Right lobe of liver (tissue), 6 donors: ENCODE data around the gene NPC1. TPM values are rescaled to one million over a fixed set of nuclear protein-coding genes. Genes with fewer than 3 reads are reported as not detected.

Experiments used
- ATAC-seq, 4 donors: fragments of 200-7000 bp; cut with Tn5 transposase; one replicate each; pipeline ENCODE4 v1.9.1; 2020; ENCODE audit warnings: mild to moderate bottlenecking in 4 of 4, moderate library complexity in 4 of 4
- DNase-seq, 3 donors: peaks; one replicate each; pipeline ENCODE4 v3.0.0-alpha.2; 2020
- H3K27ac ChIP-seq, 3 donors: fragments of 200-600 bp; one replicate each; pipeline ENCODE4 v1.8.0; 2022
- H3K27me3 ChIP-seq, 2 donors: fragments of 200-600 bp; one replicate each; pipeline ENCODE4 v1.8.0; 2022
- H3K36me3 ChIP-seq, 4 donors: fragments of 200-600 bp; sonication (generic) in 1 of 4; one replicate each; pipeline versions ENCODE4 v1.5.1 to v1.8.0; 2017 to 2022; ENCODE audit warnings: control low read depth in 1 of 4
- H3K4me1 ChIP-seq, 4 donors: fragments of 200-600 bp; sonication (generic) in 1 of 4; one replicate each; pipeline versions ENCODE4 v1.5.1 to v1.8.0; 2017 to 2022; ENCODE audit warnings: control low read depth in 1 of 4
- H3K4me3 ChIP-seq, 3 donors: fragments of 200-600 bp; one replicate each; pipeline ENCODE4 v1.8.0; 2022
- H3K9me3 ChIP-seq, 4 donors: fragments of 200-600 bp; sonication (generic) in 1 of 4; one replicate each; pipeline versions ENCODE4 v1.5.1 to v1.8.0; 2017 to 2022; ENCODE audit warnings: control low read depth in 1 of 4
- POLR2A ChIP-seq: fragments of 450-650 bp; IDR thresholded peaks from one replicate; pipeline ENCODE4 v1.6.1; 2017; ENCODE audit warnings: antibody characterized with exemption, mild to moderate bottlenecking
- WGBS: methylation state at CpG from one replicate; pipeline ENCODE4 v1.1.6; 2018; ENCODE audit warnings: low coverage, low lambda C conversion rate; ENCODE audit not compliant: insufficient coverage; ENCODE audit errors: missing lambda C conversion rate; 5-methylcytosine and 5-hydroxymethylcytosine counted together
- intact Hi-C, 2 donors: fragments of 100-400 bp; cut with DNase I; formaldehyde crosslinking; loops; one replicate each; pipeline versions ENCODE4 v1.11.2 to v1.14.1; 2022
- total RNA-seq, 6 experiments: library from RNA; depleted of rRNA in 2 of 6; stranded (reverse); fragments of >200 nt in 2 of 6; fragmentation: NEBNext Ultra II Directional in 3 of 6; extraction: Animal tissue kit (Norgen Biotek cat#: 25700) in 3 of 6; gene quantifications; one replicate each; pipeline versions ENCODE4 v1.1.0 to v1.2.4, GENCODE V29; 2016 to 2023
- TF ChIP-seq, protein P1 (sequence below), 4 donors: fragments of 200-600 bp in 3 of 4; fragments of 450-650 bp in 1 of 4; IDR thresholded peaks; one replicate each; pipeline versions ENCODE4 v1.5.1 to v1.8.0; 2016 to 2022; ENCODE audit warnings: antibody characterized with exemption in 4 of 4, mild to moderate bottlenecking in 2 of 4
- donor health status: DM: no; HTN: yes; CAD: no.
- donor health status: DM: no; HTN: no; CAD: no.
- donor health status: DM: no; HTN: no; CAD: no.
- donor health status: DM: no; HTN: yes; CAD: no.
- donor health status: DM: no; HTN: yes; CAD: no.

Gene NPC1
- total RNA-seq, 6 experiments from 2014 or later: 11.9 to 31.2 (median 20.0) TPM

DNA sequence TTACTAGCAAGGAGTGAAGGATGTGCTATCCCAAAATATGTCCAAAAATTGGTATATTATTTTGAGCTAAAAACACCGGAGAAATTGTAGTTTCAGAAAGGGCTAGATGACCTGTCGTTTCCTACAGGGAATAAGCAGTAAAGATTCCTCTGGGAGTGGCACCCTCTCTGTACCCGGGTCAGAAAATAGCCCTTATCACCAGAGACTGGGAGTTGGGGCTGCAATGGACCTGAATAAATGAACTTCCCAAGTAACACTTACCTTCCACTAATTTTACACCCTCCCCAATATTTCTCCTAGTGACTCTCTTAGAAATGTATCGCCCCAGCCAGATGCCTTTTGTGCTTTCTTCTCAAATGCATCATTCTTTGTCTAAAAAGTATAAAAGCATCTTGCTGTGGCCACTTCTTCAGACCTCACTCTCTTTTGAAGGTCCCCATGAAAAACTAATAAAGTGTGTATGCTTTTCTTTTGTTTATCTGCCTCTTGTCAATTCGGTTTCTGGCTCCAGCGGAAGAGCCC, 83.7 kb downstream of the NPC1 start:
- Histone ChIP-seq H3K27ac (peak overlapping the region; percentile 72 to 94 (median 88)), H3K4me3 (peak overlapping the region; percentile 89 to 93 (median 91)), H3K27me3 (no peaks in the 10 kb centered on the region), H3K36me3 (peaks cover 0 to 14% (median 0%) of the 10 kb centered on the region in 4 donors), H3K9me3 (no peaks in the 10 kb centered on the region), H3K4me1 (peaks cover 0 to 23% (median 9%) of the 10 kb centered on the region in 4 donors)
- 17% methylated on average over 6 of the region's 6 CpGs for WGBS
- intact Hi-C loops: no loop called here
- TF ChIP-seq, protein P1, sequence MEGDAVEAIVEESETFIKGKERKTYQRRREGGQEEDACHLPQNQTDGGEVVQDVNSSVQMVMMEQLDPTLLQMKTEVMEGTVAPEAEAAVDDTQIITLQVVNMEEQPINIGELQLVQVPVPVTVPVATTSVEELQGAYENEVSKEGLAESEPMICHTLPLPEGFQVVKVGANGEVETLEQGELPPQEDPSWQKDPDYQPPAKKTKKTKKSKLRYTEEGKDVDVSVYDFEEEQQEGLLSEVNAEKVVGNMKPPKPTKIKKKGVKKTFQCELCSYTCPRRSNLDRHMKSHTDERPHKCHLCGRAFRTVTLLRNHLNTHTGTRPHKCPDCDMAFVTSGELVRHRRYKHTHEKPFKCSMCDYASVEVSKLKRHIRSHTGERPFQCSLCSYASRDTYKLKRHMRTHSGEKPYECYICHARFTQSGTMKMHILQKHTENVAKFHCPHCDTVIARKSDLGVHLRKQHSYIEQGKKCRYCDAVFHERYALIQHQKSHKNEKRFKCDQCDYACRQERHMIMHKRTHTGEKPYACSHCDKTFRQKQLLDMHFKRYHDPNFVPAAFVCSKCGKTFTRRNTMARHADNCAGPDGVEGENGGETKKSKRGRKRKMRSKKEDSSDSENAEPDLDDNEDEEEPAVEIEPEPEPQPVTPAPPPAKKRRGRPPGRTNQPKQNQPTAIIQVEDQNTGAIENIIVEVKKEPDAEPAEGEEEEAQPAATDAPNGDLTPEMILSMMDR (IDR thresholded peaks at IDR 0.05): no peak
- no peak for TF ChIP-seq POLR2A
- no peak for ATAC-seq
- DNase-seq: no peak

DNA sequence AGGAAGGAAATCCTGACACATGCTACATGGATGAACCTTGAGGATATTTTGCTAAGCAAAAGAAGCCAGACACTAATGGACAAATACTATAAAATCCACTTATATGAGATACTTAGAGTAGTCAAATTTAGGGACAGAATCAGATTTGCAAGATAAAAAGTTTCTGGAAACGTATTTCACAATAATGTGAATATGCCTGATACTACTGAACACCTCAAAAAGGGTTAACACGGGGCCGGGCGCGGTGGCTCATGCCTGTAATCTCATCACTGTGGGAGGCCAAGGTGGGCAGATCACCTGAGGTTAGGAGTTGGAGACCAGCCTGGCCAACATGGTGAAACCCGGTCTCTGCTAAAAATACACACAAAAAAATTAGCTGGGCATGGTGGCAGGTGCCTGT, 84.7 kb downstream of the NPC1 start:
- Histone ChIP-seq H3K27ac (no peak overlapping the region), H3K27me3 (no peaks in the 10 kb centered on the region), H3K4me3 (no peak overlapping the region)

DNA sequence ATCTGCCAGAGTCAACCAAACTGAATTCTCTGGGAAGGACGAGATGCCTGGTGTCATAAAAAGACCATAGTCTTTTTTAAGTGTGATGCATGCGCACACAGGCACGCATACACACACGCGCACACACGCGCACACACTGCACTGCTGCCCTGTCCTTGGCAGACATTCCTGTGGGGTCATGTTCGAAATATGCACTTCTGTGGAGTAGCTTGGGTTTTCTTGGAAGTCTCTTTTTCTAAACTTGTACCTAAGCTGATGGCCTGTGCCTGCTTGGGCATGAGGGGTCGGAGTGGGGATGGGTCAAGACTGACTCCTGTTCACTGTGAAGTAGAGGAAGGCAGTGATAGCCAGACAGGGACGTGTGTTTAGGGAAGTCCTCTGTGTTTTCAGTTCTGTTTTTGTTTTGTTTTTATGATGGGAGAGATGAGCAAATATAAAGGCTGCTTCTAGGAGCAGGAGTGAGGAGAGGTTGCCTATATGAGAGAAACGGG, 87.0 kb downstream of the NPC1 start:
- WGBS: 45% methylated on average over 10 of the region's 11 CpGs
- H3K4me3 ChIP-seq: no peak overlapping the region

More for the DNA sequence above, 84.7 kb downstream of the NPC1 start:
- intact Hi-C loops: no loop called here
- TF ChIP-seq, protein P1 (IDR thresholded peaks at IDR 0.05): no peak
- TF ChIP-seq POLR2A: no peak
- WGBS: 88% methylated on average over 1 of the region's 6 CpGs
- ATAC-seq (no peak), DNase-seq (no peak)
- Histone ChIP-seq H3K9me3 (no peaks in the 10 kb centered on the region), H3K36me3 (peaks cover 0 to 6% (median 0%) of the 10 kb centered on the region in 4 donors), H3K4me1 (peaks cover 0 to 19% (median 7%) of the 10 kb centered on the region in 4 donors)

DNA sequence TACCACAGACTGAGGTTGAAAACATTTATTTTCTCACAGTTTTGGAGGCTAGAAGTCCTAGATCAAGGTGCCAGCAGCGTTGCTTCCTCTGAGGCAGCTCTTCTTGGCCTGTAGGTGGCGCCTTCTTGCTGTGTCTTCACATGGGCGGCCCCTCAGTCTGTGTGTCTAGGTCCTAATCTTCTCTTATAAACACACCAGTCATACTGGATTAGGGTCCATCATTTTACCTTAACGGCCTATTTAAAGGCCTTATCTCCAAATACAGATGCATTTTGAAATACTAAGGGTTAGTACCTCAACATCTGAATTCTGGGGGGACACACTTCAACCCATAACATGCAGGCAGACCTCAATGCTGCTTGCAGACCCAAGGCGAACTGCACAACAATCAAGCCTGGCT, 87.4 kb downstream of the NPC1 start:
- DNase-seq: peak; percentile 63 to 76 (median 74)
- intact Hi-C loops: no loop called here
- Histone ChIP-seq H3K27ac (no peak overlapping the region), H3K36me3 (no peaks in the 10 kb centered on the region), H3K27me3 (no peaks in the 10 kb centered on the region), H3K9me3 (no peaks in the 10 kb centered on the region), H3K4me1 (peaks cover 0 to 4% (median 0%) of the 10 kb centered on the region in 4 donors), H3K4me3 (no peak overlapping the region)
- ATAC-seq: peak; percentile 50 to 57 (median 52)
- TF ChIP-seq POLR2A: no peak
- TF ChIP-seq, protein P1 (IDR thresholded peaks at IDR 0.05): peak; percentile 67 to 90 (median 82)
- 11% methylated on average over 4 of the region's 5 CpGs for WGBS

More for the DNA sequence above, 87.0 kb downstream of the NPC1 start:
- no peak for DNase-seq
- intact Hi-C loops: no loop called here
- Histone ChIP-seq H3K4me1 (peaks cover 0 to 4% (median under 1%) of the 10 kb centered on the region in 4 donors), H3K9me3 (no peaks in the 10 kb centered on the region), H3K36me3 (no peaks in the 10 kb centered on the region), H3K27me3 (no peaks in the 10 kb centered on the region), H3K27ac (no peak overlapping the region)
- ATAC-seq: no peak
- TF ChIP-seq, protein P1 (IDR thresholded peaks at IDR 0.05): no peak
- no peak for TF ChIP-seq POLR2A
